OCI-LY3 (cell line): ENCODE results near the gene CHST15.

ENCODE experiments used
- CTCF ChIP-seq: fragments of 200-600, 300-600 bp; sonication (generic); IDR thresholded peaks from 2 replicates; pipeline ENCODE4 v1.5.1; 2014; ENCODE audit warnings: antibody characterized with exemption, low read length, low read depth
- EZH2phosphoT487 ChIP-seq: fragments of 200-600 bp; shearing (Covaris generic); IDR thresholded peaks from 2 replicates; pipeline ENCODE4 v1.6.1; 2018; ENCODE audit warnings: antibody characterized with exemption, mixed run types, low read depth

DNA sequence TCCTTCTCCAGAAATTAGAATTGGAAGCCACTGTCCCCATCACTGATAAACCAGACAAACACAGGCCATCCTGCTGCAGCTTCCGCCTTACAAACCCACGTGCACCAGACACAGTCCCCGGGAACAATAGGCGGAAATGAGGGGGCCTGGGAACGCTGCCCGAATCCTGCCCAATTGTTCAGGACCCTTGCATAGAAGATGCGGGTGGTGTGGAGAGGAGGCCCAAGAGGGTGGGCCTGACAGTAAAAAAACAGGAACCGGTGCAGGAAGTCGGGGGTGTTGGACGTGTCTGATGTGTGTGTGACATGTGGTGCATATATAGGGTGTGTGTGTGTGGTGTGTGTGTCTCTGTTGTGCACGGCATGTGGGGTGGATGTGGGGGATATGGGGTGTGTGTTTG lies 26.5 kb upstream of the CHST15 start:
- TF ChIP-seq CTCF (no peak), EZH2phosphoT487 (no peak)
